ENCODE data around the gene ZNF562. TPM values are rescaled to one million over a fixed set of nuclear protein-coding genes. Genes with fewer than 3 reads are reported as not detected.

Gene ZNF562
- total RNA-seq = 10 to 100 TPM; 26.3 to 45.6 (median 34.0) TPM

GRCh38 chr19:9674663-9675357, at the start of gene ZNF562:
Gene ZNF562, minus strand, starts transcription at chr19:9675100. Its CDS starts 14,356 bp downstream, at chr19:9660744.
- Histone ChIP-seq H3K27me3 (no peaks in the 10 kb centered on the region), H3K9me3 (peaks cover 0 to 42% (median 18%) of the 10 kb centered on the region in 3 donors), H3K4me3 (peak within 1 kb of the TSS; percentile 66 to 93 (median 76)), H3K27ac (peak within 1 kb of the TSS; percentile 91 to 98 (median 97)), H3K4me1 (peaks cover 0 to 14% (median 0%) of the 10 kb centered on the region in 3 donors), H3K36me3 (peaks cover 0 to 41% (median 0%) of the 10 kb centered on the region in 3 donors)
- DNase-seq = peak; percentile 24
- TF ChIP-seq POLR2A (IDR thresholded peaks at IDR 0.05) = peak in 2 of 4 donors; percentile 44 to 70
- no peak for TF ChIP-seq CTCF (IDR thresholded peaks at IDR 0.05)
- 0 to 3% methylated on average over 12 to 20 of the region's 42 CpGs for WGBS, 2 donors
- intact Hi-C loops (cut with DNase I) = no loop called here

- Histone ChIP-seq H3K9me3 (peaks cover 0 to 17% (median 4%) of the 10 kb centered on the region in 3 donors), H3K36me3 (no peaks in the 10 kb centered on the region), H3K27me3 (no peaks in the 10 kb centered on the region), H3K4me1 (peaks cover 0 to 9% (median 0%) of the 10 kb centered on the region in 3 donors), H3K27ac (no peak overlapping the region), H3K4me3 (no peak overlapping the region)
- intact Hi-C loops (cut with DNase I) = no loop called here
- TF ChIP-seq POLR2A (IDR thresholded peaks at IDR 0.05) = no peak
- TF ChIP-seq CTCF (IDR thresholded peaks at IDR 0.05) = no peak
- WGBS, 2 donors = 86 to 95% methylated on average over 4 of the region's 4 CpGs
- no peak for DNase-seq
Observed at GRCh38 chr19:9724157-9724556, 49.3 kb upstream of the ZNF562 start.

- peak in 1 of 6 experiments; percentile 33 for TF ChIP-seq CTCF (IDR thresholded peaks at IDR 0.05)
- TF ChIP-seq POLR2A (IDR thresholded peaks at IDR 0.05) = no peak
- Histone ChIP-seq H3K4me1 (peaks cover 0 to 9% (median 0%) of the 10 kb centered on the region in 3 donors), H3K27me3 (no peaks in the 10 kb centered on the region), H3K36me3 (no peaks in the 10 kb centered on the region), H3K9me3 (peaks cover 0 to 17% (median 4%) of the 10 kb centered on the region in 3 donors), H3K4me3 (no peak overlapping the region), H3K27ac (peak overlapping the region in 2 of 4 donors; percentile 10 to 30)
- intact Hi-C loops (cut with DNase I) = no loop called here
- WGBS, 2 donors = 16 to 21% methylated on average over 6 of the region's 6 CpGs
- DNase-seq = no peak
Observed at GRCh38 chr19:9721861-9722260, 47.0 kb upstream of the ZNF562 start.

- TF ChIP-seq POLR2A (IDR thresholded peaks at IDR 0.05) (no peak), CTCF (IDR thresholded peaks at IDR 0.05) (no peak)
- intact Hi-C loops (cut with DNase I) = no loop called here
- Histone ChIP-seq H3K27me3 (no peaks in the 10 kb centered on the region), H3K36me3 (no peaks in the 10 kb centered on the region), H3K27ac (no peak overlapping the region), H3K4me1 (peaks cover 0 to 9% (median 0%) of the 10 kb centered on the region in 3 donors), H3K4me3 (no peak overlapping the region), H3K9me3 (peaks cover 0 to 17% (median 4%) of the 10 kb centered on the region in 3 donors)
- WGBS, 2 donors = 55 to 82% methylated on average over 4 of the region's 4 CpGs
- DNase-seq = no peak
Observed at GRCh38 chr19:9720541-9720940, 45.6 kb upstream of the ZNF562 start.

- Histone ChIP-seq H3K27ac (no peak overlapping the region), H3K4me1 (no peaks in the 10 kb centered on the region), H3K27me3 (no peaks in the 10 kb centered on the region), H3K9me3 (peaks cover 0 to 30% (median 22%) of the 10 kb centered on the region in 3 donors), H3K36me3 (no peaks in the 10 kb centered on the region), H3K4me3 (no peak overlapping the region)
- DNase-seq = no peak
- intact Hi-C loops (cut with DNase I) = no loop called here
- TF ChIP-seq POLR2A (IDR thresholded peaks at IDR 0.05) (no peak), CTCF (IDR thresholded peaks at IDR 0.05) (no peak)
- 89 to 97% methylated on average over 3 of the region's 3 CpGs for WGBS, 2 donors
Observed at GRCh38 chr19:9711815-9712214, 36.9 kb upstream of the ZNF562 start.
